OCI-LY3 (cell line): Measurements from ENCODE around the gene C10orf95.

ENCODE experiments used
- H2AFZ ChIP-seq: fragments of 200-600, 300-600 bp; shearing (Covaris generic); 2 replicates; pipeline ENCODE4 v1.6.0; 2014; ENCODE audit warnings: antibody characterized with exemption, low read depth, low read length
- H3K27ac ChIP-seq: fragments of 200-600, 300-600 bp; sonication (generic); 2 replicates; pipeline ENCODE4 v1.5.1; 2014; ENCODE audit warnings: mild to moderate bottlenecking, low read length, moderate library complexity, mixed read lengths
- H3K27me3 ChIP-seq: fragments of 200-600, 300-600 bp; sonication (generic); 2 replicates; pipeline ENCODE4 v1.6.1; 2014; ENCODE audit warnings: low read depth, low read length, mixed read lengths
- H3K36me3 ChIP-seq: fragments of 200-600, 300-600 bp; sonication (generic); replicated peaks from 2 replicates; pipeline ENCODE3; 2014; ENCODE audit warnings: low read depth, low read length, mixed read lengths
- H3K4me1 ChIP-seq: fragments of 300-600, 200-600 bp; sonication (generic); 2 replicates; pipeline ENCODE4 v1.6.1; 2014; ENCODE audit warnings: low read length, mixed read lengths
- H3K4me2 ChIP-seq: fragments of 200-600, 300-600 bp; sonication (generic); 2 replicates; pipeline ENCODE4 v1.6.1; 2014; ENCODE audit warnings: low read length, mixed read lengths
- H3K4me3 ChIP-seq: fragments of 300-600, 200-600 bp; sonication (generic); 2 replicates; pipeline ENCODE4 v1.5.1; 2014; ENCODE audit warnings: antibody characterized with exemption, mild to moderate bottlenecking, low read length, moderate library complexity
- H3K79me2 ChIP-seq: fragments of 300-600, 200-600 bp; shearing (Covaris generic); 2 replicates; pipeline ENCODE4 v1.6.1; 2014; ENCODE audit warnings: mild to moderate bottlenecking, low read length, mixed read lengths
- H3K9ac ChIP-seq: fragments of 300-600, 200-600 bp; shearing (Covaris generic); 2 replicates; pipeline ENCODE4 v1.6.0; 2014; ENCODE audit warnings: mild to moderate bottlenecking, low read length, moderate library complexity
- H3K9me3 ChIP-seq: fragments of 200-600, 300-600 bp; shearing (Covaris generic); 2 replicates; pipeline ENCODE4 v1.6.1; 2014; ENCODE audit warnings: low read length, mixed read lengths; ENCODE audit not compliant: insufficient read depth
- H4K20me1 ChIP-seq: fragments of 200-600, 300-600 bp; sonication (generic); 2 replicates; pipeline ENCODE4 v1.6.1; 2016; ENCODE audit warnings: low read length, mixed read lengths; ENCODE audit not compliant: insufficient read depth
- CTCF ChIP-seq: fragments of 200-600, 300-600 bp; sonication (generic); IDR thresholded peaks from 2 replicates; pipeline ENCODE4 v1.5.1; 2014; ENCODE audit warnings: antibody characterized with exemption, low read length, low read depth
- EZH2phosphoT487 ChIP-seq: fragments of 200-600 bp; shearing (Covaris generic); IDR thresholded peaks from 2 replicates; pipeline ENCODE4 v1.6.1; 2018; ENCODE audit warnings: antibody characterized with exemption, mixed run types, low read depth

The C10orf95 gene

GRCh38 chr10:102400076-102400475, 51.3 kb downstream of the C10orf95 start:
- no peak for TF ChIP-seq CTCF
- TF ChIP-seq EZH2phosphoT487: no peak
- Histone ChIP-seq H3K4me2 (peak overlapping the region; percentile 95), H3K9ac (peak overlapping the region; percentile 42; the same call in 1 of the 2 replicates), H3K27ac (peak overlapping the region; percentile 53), H2AFZ (no peak overlapping the region), H3K9me3 (no peaks in the 10 kb centered on the region), H3K79me2 (peaks cover 39% of the 10 kb centered on the region), H3K4me1 (peaks cover 45% of the 10 kb centered on the region), H3K4me3 (peak overlapping the region; percentile 64; the same call in 1 of the 2 replicates), H4K20me1 (peaks cover 13% of the 10 kb centered on the region), H3K27me3 (no peaks in the 10 kb centered on the region), H3K36me3 (peaks cover 45% of the 10 kb centered on the region)
